HG02610 (cell line): ENCODE measurements around the gene NAPB.
A peak's percentile ranks its signal among the peaks of the same experiment; 100 is the strongest.
"Not testable (repeated sequence)": the region's sequence is repeated elsewhere in the genome, so short reads cannot be mapped to it uniquely, and the experiment has no call there.

ENCODE experiments used
- ATAC-seq: cut with Tn5 transposase; IDR thresholded peaks from one replicate; pipeline ENCODE4 v1.9.1; 2021; ENCODE audit warnings: mild to moderate bottlenecking, moderate library complexity; ENCODE audit not compliant: unreplicated experiment

The NAPB gene

DNA sequence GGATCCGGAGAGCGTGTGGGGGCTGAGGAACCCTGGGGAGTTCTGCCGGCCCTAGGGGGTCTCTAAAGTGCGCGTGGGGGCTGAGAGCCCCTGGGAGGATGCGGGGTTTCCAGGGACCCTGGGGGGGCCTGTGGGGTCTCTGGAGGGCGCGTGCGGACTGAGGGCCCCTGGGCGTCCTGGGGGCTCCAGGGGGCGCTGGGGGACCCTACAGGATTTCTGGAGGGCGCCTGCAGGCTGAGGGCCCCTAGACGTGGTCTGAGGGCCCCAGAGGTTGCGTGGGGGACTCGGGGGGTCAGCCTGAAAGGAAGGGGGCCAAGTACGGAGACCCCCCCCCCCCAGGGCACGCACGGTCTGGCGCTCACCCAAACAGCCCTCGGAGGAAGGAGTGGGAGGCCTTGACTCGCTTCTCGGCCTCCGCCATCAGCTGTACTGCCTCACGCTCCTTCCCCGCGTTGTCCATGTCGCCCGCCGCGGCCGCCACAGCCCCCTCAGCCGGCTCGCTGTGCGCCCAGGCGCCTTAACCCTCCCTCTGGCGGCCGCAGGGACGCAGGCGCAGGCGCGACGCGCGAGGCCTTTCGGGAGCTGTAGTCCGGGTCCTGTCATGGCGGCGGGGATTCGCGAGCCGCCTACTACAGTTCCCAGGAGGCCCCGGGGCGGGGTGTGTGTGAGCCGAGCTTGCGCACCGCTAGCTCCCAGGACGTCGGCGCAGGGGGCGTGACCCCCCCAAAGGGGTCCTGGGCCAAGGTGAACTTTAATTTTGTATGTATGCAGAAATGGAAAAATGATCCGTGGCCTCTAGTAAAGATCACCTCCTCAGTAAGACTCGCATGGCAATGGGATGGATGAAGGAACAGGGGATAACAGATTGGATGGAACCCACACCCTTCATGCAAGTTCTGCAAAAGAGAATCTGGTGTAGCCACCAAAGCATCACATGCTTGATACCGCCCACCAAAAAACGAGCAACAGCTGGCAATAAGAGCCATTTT lies at the start of gene NAPB:
Gene NAPB, minus strand, starts transcription at position 546 of the 989 bp plus-strand sequence. Its CDS starts 86 bp downstream, at position 460.
- ATAC-seq = peak; percentile 97

DNA sequence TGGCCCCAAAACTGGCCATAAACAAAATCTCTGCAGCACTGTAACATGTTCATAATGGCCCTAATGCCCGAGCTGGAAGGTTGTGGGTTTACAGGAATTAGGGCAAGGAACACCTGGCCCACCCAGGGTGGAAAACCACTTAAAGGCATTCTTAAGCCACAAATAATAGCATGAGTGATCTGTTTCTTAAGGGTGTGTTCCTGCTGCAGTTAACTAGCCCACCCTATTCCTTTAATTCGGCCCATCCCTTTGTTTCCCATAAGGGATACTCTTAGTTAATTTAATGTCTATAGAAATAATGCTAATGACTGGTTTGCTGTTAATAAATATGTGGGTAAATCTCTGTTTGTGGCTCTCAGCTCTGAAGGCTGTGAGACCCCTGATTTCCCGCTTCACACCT lies 45.7 kb upstream of the NAPB start:
- not testable (repeated sequence) for ATAC-seq

- ATAC-seq = no peak
Measured at GRCh38 chr20:23461180-23461579, 39.9 kb upstream of the NAPB start.

GRCh38 chr20:23459461-23460150 lies 38.3 kb upstream of the NAPB start:
- ATAC-seq = no peak

- ATAC-seq = no peak
Measured at GRCh38 chr20:23456873-23457272, 35.6 kb upstream of the NAPB start.

DNA sequence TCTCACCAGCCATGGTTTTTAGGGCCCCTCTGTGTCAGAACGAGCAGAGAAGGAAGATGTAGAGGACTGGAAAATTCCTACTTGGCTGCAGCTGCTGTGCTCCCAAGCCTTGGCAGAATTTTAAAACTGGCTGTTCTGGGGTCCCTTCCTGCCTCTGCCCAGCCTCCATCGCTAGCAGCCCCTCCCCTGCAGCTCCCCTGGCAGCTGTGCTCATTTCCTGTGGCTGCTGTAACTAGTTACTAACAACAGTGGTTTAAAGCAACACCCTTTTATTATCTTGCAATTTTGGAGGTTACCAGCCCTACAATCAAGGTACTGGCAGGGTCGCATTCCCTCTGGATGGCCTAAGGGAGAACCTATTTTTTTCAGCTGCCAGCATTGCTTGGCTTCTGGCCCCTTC lies 35.1 kb upstream of the NAPB start:
- ATAC-seq = no peak

GRCh38 chr20:23455639-23456038 lies 34.4 kb upstream of the NAPB start:
- no peak for ATAC-seq

DNA sequence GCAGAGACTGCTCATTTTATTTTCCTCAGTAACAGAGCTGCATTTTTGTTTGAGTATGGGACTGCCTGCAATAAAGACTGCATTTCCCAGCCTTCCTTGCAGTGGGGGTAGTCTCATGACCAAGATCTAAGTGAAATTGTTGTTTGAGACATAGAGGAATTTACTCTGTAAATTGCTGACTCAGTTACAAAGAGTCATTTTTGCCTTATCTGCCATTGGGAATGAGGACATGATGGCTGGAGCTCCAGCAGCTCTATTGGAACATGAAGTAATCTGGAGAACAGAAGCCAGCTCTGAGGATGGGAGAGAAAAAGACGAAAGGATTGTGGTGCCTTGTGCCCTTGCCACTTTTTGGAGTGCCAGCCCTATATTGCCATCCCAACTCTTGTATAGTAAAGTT lies 33.5 kb upstream of the NAPB start:
- ATAC-seq = no peak

- ATAC-seq = no peak
Measured at GRCh38 chr20:23453549-23454543, 32.6 kb upstream of the NAPB start.

DNA sequence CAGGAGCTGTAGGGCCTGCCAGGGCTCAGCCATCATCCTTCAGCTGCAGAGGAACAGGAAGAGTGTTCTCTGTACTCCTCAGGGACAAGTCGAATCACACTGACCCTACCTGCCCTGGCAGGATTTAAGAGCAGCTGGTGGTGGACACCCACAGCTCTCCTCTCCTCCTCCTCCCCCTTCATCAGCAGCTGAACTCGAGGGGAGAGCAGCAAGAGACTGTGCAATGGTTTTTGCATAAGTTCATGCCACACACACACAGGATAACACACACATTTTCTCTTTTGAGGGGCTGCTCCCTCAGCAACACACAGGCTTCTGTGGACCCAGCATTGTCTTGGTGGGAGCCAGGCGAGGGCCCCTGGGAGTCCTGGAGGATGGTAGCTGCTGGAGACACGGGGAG lies 31.5 kb upstream of the NAPB start, which contains the start of gene CST11:
Gene CST11, minus strand, starts transcription at position 101 of the 400 bp plus-strand sequence. Its CDS starts 65 bp downstream, at position 36.
- no peak for ATAC-seq

DNA sequence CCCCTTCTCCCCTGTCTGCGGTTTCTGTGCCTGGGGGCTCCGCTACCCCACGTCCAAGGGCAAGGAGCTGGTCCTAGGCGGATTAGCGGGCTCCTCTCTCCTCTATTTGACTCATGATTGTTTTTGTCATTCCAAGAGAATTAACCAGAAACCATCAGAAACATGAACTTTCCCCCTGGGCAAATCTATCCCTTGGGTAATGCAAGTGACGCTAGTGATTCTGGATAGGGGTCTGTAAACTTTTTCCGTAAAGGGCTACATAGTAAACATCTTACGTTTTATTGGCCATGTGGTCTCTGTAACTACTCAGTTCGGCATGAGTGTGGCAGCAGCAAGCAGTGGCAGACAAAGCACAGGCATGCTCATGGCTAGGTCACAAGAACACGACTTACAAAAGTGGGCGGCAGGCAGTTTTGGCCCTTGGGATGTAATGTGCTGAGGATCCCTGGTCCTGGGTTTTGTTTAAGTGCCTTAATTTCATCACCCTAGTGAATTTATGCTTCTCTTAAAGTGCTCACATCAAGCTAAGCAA lies 30.7 kb upstream of the NAPB start:
- no peak for ATAC-seq

- ATAC-seq = no peak
Measured at GRCh38 chr20:23450877-23451276, 29.6 kb upstream of the NAPB start.

DNA sequence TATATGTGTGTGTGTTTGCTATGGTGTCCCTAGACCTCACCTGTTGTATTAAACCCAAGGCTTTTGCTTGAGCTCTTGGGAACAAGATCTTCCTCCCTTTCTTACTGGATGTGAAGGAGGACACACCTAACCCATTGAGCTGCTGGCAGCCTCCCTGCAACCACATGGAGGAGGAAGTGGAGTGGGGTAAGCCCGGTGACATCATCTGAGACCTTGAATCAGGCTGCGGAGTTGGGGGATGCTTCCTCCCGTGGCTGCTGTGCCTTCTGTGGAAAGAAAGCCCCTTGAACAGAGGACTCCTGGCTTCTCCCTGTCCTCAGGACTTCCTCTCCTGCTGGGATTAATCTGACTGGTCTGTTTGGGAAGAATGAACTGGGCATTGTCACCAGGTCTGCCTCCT lies 28.1 kb upstream of the NAPB start:
- no peak for ATAC-seq

- ATAC-seq = no peak
Measured at GRCh38 chr20:23448167-23448566, 26.9 kb upstream of the NAPB start.

- ATAC-seq = no peak
Measured at GRCh38 chr20:23446505-23446904, 25.2 kb upstream of the NAPB start.

- ATAC-seq = no peak
Measured at GRCh38 chr20:23445596-23446217, 24.4 kb upstream of the NAPB start.

DNA sequence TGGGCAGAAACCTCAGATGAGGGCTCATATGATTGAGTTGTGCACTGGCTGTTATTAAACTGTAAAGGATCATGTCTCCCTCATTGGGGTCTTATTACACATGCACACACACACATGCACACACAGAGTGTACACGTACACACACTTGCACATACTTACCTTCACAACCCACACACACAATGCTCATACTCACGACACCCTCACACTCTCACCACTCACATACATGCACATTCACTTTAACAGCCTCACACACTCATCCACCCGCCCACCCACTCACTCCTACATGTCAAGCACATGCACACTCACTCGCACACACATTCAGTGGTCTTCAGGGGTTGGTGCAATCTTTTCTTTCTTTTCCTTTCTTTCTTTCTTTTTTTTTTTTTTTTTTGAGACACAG lies 23.6 kb upstream of the NAPB start:
- no peak for ATAC-seq

GRCh38 chr20:23442436-23442835 lies 21.1 kb upstream of the NAPB start:
- no peak for ATAC-seq

DNA sequence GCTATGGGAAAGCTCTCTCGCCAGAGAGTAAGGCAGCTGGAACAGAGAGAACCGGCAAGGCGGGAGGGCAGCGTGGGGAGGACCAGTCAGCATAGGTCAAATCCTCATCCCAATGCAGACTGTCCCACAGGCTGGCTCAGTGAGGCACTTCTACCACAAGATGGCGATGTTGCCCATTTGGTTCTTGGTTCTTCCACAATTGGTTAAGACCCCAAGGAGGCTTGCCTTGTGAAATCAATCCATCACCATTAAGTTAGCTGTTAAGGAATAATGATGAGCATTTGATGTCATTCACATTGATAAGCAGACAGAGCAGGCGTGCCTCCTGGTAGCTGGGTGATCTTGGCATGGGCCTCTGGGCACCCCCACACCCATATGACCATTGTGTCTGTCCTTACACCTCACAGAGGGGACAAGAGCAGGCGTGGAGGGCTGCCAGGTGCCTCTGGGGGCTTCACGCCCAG lies 20.6 kb upstream of the NAPB start:
- ATAC-seq = peak; percentile 56

GRCh38 chr20:23440004-23440403 lies 18.7 kb upstream of the NAPB start:
- ATAC-seq = no peak
